ENCODE data around the gene THSD4.
"Not testable (repeated sequence)": the region's sequence is repeated elsewhere in the genome, so short reads cannot be mapped to it uniquely, and the experiment has no call there.

- TF ChIP-seq CTCF, POLR2A (IDR thresholded peaks at IDR 0.05): not testable (repeated sequence)
These were observed 610.1 kb downstream of the THSD4 start for GRCh38 chr15:71725207-71725955.

Data from thyroid gland (tissue), 4 donors.